ENCODE measurements around the gene MAP2.

DNA sequence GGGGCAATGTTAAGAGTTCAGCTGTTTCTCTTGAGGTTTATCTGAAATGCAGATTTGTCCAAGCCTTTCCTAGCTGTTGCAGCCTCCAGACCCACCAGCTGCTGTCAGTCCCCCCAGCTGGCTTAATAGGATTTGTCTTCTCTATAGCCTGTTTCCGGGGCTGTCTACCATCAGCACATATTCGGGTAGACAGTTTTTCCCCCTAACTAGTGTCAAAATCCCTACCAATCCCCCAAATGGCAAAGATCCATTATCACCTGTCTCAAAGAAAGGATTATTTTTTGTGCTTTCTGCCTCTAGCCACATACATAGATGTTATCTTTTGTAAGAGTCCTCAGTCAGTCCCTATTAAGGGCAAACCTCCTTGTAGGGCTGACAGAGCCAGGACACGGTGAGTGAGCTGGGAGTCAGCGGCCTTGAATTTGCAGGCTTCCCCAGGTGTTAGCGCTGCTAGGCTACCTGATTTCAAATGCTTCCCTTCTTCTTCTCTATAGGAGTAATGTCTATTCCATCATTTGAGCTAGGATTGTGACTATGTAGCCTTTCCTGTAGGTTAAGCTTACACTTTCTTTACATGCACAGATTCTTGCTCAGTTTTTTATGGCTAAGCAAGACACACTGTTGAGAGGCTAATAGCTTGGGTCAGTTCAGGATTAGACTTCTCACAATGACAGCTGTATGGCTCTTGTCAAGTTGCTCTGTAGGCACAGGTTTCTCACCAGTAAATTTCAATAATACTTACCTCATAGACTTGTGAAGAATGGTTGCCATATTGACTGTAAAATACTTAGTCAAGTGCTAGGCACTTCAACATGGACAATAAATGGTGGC lies 176.7 kb downstream of the MAP2 start:
- TF ChIP-seq, protein P1, sequence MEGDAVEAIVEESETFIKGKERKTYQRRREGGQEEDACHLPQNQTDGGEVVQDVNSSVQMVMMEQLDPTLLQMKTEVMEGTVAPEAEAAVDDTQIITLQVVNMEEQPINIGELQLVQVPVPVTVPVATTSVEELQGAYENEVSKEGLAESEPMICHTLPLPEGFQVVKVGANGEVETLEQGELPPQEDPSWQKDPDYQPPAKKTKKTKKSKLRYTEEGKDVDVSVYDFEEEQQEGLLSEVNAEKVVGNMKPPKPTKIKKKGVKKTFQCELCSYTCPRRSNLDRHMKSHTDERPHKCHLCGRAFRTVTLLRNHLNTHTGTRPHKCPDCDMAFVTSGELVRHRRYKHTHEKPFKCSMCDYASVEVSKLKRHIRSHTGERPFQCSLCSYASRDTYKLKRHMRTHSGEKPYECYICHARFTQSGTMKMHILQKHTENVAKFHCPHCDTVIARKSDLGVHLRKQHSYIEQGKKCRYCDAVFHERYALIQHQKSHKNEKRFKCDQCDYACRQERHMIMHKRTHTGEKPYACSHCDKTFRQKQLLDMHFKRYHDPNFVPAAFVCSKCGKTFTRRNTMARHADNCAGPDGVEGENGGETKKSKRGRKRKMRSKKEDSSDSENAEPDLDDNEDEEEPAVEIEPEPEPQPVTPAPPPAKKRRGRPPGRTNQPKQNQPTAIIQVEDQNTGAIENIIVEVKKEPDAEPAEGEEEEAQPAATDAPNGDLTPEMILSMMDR (IDR thresholded peaks at IDR 0.05) = no peak
- TF ChIP-seq EZH2 (IDR thresholded peaks at IDR 0.05; ENCODE audit: borderline replicate concordance, insufficient read depth, low read depth, low read length, poor library complexity, severe bottlenecking) = no peak

Data from B cell (primary cell).